H1 (cell line): ENCODE data around the gene TPO. TPM values are rescaled to one million over a fixed set of nuclear protein-coding genes. Genes with fewer than 3 reads are reported as not detected.

Experiments used
- ATF3 ChIP-seq: IDR thresholded peaks from 2 replicates; pipeline ENCODE4 v1.6.1; 2011; ENCODE audit warnings: low read depth, mild to moderate bottlenecking, low read length; ENCODE audit not compliant: insufficient read depth
- RXRA ChIP-seq: IDR thresholded peaks from 2 replicates; pipeline ENCODE4 v1.6.1; 2011; ENCODE audit warnings: low read depth, mild to moderate bottlenecking, low read length, moderate library complexity; ENCODE audit not compliant: insufficient read depth
- SP2 ChIP-seq: IDR thresholded peaks from 2 replicates; pipeline ENCODE4 v1.6.1; 2012; ENCODE audit warnings: mild to moderate bottlenecking, low read length, inconsistent platforms
- YY1 ChIP-seq: IDR thresholded peaks from 2 replicates; pipeline ENCODE4 v1.6.1; 2011; ENCODE audit warnings: low read depth, mild to moderate bottlenecking, low read length
- ZNF274 ChIP-seq: IDR thresholded peaks from 2 replicates; pipeline ENCODE4 v1.7.0; 2012; ENCODE audit warnings: low read length, borderline replicate concordance; ENCODE audit errors: extremely low read depth
- polyA plus RNA-seq, 7 experiments: library from polyadenylated mRNA; depleted of rRNA in 3 of 7; stranded (reverse) in 5 of 7; unstranded in 2 of 7; fragments of >200 nt in 5 of 7; fragments of 200-250 nt in 2 of 7; gene quantifications; 1 replicate in 5 of 7; 2 replicates in 1 of 7; 4 replicates in 1 of 7; pipeline versions ENCODE4 v1.2.1 to v1.2.3, GENCODE V29; 2011 to 2013; ENCODE audit warnings: missing spikeins in 2 of 7, mixed read lengths in 2 of 7
- total RNA-seq: library from RNA; stranded (reverse); fragmentation: NEBNext Ultra II Directional; extraction: Animal tissue kit (Norgen Biotek cat#: 25700); gene quantifications from 2 replicates; pipeline ENCODE4 v1.2.1, GENCODE V29; 2021
- TF ChIP-seq, protein P1 (sequence below): fragments of 300-600 bp; sonication (generic); IDR thresholded peaks from 2 replicates; pipeline ENCODE4 v1.7.1; 2012; ENCODE audit warnings: low read length, moderate library complexity, mild to moderate bottlenecking, inconsistent platforms; ENCODE audit not compliant: insufficient replicate concordance

The TPO gene
- total and polyA plus RNA-seq, 2 of the 8 experiments (the other 6 are each of a cell fraction or from before 2014, with no cell fraction given) = not detected

- TF ChIP-seq, protein P1, sequence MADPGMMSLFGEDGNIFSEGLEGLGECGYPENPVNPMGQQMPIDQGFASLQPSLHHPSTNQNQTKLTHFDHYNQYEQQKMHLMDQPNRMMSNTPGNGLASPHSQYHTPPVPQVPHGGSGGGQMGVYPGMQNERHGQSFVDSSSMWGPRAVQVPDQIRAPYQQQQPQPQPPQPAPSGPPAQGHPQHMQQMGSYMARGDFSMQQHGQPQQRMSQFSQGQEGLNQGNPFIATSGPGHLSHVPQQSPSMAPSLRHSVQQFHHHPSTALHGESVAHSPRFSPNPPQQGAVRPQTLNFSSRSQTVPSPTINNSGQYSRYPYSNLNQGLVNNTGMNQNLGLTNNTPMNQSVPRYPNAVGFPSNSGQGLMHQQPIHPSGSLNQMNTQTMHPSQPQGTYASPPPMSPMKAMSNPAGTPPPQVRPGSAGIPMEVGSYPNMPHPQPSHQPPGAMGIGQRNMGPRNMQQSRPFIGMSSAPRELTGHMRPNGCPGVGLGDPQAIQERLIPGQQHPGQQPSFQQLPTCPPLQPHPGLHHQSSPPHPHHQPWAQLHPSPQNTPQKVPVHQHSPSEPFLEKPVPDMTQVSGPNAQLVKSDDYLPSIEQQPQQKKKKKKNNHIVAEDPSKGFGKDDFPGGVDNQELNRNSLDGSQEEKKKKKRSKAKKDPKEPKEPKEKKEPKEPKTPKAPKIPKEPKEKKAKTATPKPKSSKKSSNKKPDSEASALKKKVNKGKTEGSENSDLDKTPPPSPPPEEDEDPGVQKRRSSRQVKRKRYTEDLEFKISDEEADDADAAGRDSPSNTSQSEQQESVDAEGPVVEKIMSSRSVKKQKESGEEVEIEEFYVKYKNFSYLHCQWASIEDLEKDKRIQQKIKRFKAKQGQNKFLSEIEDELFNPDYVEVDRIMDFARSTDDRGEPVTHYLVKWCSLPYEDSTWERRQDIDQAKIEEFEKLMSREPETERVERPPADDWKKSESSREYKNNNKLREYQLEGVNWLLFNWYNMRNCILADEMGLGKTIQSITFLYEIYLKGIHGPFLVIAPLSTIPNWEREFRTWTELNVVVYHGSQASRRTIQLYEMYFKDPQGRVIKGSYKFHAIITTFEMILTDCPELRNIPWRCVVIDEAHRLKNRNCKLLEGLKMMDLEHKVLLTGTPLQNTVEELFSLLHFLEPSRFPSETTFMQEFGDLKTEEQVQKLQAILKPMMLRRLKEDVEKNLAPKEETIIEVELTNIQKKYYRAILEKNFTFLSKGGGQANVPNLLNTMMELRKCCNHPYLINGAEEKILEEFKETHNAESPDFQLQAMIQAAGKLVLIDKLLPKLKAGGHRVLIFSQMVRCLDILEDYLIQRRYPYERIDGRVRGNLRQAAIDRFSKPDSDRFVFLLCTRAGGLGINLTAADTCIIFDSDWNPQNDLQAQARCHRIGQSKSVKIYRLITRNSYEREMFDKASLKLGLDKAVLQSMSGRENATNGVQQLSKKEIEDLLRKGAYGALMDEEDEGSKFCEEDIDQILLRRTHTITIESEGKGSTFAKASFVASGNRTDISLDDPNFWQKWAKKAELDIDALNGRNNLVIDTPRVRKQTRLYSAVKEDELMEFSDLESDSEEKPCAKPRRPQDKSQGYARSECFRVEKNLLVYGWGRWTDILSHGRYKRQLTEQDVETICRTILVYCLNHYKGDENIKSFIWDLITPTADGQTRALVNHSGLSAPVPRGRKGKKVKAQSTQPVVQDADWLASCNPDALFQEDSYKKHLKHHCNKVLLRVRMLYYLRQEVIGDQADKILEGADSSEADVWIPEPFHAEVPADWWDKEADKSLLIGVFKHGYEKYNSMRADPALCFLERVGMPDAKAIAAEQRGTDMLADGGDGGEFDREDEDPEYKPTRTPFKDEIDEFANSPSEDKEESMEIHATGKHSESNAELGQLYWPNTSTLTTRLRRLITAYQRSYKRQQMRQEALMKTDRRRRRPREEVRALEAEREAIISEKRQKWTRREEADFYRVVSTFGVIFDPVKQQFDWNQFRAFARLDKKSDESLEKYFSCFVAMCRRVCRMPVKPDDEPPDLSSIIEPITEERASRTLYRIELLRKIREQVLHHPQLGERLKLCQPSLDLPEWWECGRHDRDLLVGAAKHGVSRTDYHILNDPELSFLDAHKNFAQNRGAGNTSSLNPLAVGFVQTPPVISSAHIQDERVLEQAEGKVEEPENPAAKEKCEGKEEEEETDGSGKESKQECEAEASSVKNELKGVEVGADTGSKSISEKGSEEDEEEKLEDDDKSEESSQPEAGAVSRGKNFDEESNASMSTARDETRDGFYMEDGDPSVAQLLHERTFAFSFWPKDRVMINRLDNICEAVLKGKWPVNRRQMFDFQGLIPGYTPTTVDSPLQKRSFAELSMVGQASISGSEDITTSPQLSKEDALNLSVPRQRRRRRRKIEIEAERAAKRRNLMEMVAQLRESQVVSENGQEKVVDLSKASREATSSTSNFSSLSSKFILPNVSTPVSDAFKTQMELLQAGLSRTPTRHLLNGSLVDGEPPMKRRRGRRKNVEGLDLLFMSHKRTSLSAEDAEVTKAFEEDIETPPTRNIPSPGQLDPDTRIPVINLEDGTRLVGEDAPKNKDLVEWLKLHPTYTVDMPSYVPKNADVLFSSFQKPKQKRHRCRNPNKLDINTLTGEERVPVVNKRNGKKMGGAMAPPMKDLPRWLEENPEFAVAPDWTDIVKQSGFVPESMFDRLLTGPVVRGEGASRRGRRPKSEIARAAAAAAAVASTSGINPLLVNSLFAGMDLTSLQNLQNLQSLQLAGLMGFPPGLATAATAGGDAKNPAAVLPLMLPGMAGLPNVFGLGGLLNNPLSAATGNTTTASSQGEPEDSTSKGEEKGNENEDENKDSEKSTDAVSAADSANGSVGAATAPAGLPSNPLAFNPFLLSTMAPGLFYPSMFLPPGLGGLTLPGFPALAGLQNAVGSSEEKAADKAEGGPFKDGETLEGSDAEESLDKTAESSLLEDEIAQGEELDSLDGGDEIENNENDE = no peak
- TF ChIP-seq ATF3 = no peak
- TF ChIP-seq ZNF274 = no peak
- TF ChIP-seq YY1 = no peak
- TF ChIP-seq SP2 = no peak
- no peak for TF ChIP-seq RXRA
Observed at GRCh38 chr2:1581965-1582625, 168.8 kb downstream of the TPO start (continued).
